ENCODE data around the gene UHRF2.

- TF ChIP-seq POLR2AphosphoS5 (IDR thresholded peaks at IDR 0.05; ENCODE audit: low read depth, low read length) = no peak
- TF ChIP-seq POLR2A (IDR thresholded peaks at IDR 0.05; ENCODE audit: low read depth, low read length) = no peak
- no peak for TF ChIP-seq SPI1 (IDR thresholded peaks at IDR 0.05; ENCODE audit: low read depth, low read length)
- no peak for TF ChIP-seq TAF1 (IDR thresholded peaks at IDR 0.05; ENCODE audit: low read depth, low read length)
- TF ChIP-seq POU2F2 (IDR thresholded peaks at IDR 0.05; ENCODE audit: low read depth, low read length) = no peak
These were observed 109.3 kb downstream of the UHRF2 start for GRCh38 chr9:6522263-6522662.
